ENCODE measurements around the gene ARMC2.

GRCh38 chr6:108941859-108942258, 93.6 kb downstream of the ARMC2 start:
- TF ChIP-seq CTCF (IDR thresholded peaks at IDR 0.05) (no peak), POLR2A (IDR thresholded peaks at IDR 0.05) (no peak)

Data from esophagus squamous epithelium (tissue), 4 donors.